HepG2 (cell line): ENCODE data around the gene IRS1. TPM values are rescaled to one million over a fixed set of nuclear protein-coding genes. Genes with fewer than 3 reads are reported as not detected.
A peak's percentile ranks its signal among the peaks of the same experiment; 100 is the strongest.

ENCODE experiments used
- BORCS8-MEF2B ChIP-seq: sonication (generic); formaldehyde crosslinking; IDR thresholded peaks from 2 replicates; pipeline ENCODE4 v1.8.0; 2022; ENCODE audit warnings: mild to moderate bottlenecking, missing genetic modification reagents
- CENPT ChIP-seq: sonication (generic); formaldehyde crosslinking; IDR thresholded peaks from 2 replicates; pipeline ENCODE4 v1.8.0; 2022; ENCODE audit warnings: low read depth, mild to moderate bottlenecking, moderate library complexity, missing genetic modification reagents
- ETV6 ChIP-seq: sonication (generic); formaldehyde crosslinking; conservative IDR thresholded peaks from 2 replicates; pipeline ENCODE4 v1.4.0; 2020; ENCODE audit warnings: missing genetic modification reagents
- KLF16 ChIP-seq, 2 experiments: sonication (generic) in 1 of 2; formaldehyde crosslinking in 1 of 2; IDR thresholded peaks; 2 replicates each; pipeline versions ENCODE4 v1.6.1 to v1.8.0; 2016 to 2023; ENCODE audit warnings: missing genetic modification reagents in 2 of 2, missing compliant biosample characterization in 1 of 2
- KMT2B ChIP-seq: IDR thresholded peaks from 2 replicates; pipeline ENCODE4 v1.6.1; 2016; ENCODE audit warnings: missing genetic modification reagents, missing compliant biosample characterization
- MEF2D ChIP-seq: sonication (generic); formaldehyde crosslinking; IDR thresholded peaks from 2 replicates; pipeline ENCODE4 v1.5.1; 2020; ENCODE audit warnings: mild to moderate bottlenecking, missing genetic modification reagents
- POLR2AphosphoS2 ChIP-seq: IDR thresholded peaks from 2 replicates; pipeline ENCODE4 v1.6.1; 2011; ENCODE audit warnings: low read depth, low read length, improper control_type of control experiment
- SALL2 ChIP-seq: sonication (generic); formaldehyde crosslinking; IDR thresholded peaks from 2 replicates; pipeline ENCODE4 v1.8.1; 2023; ENCODE audit warnings: mild to moderate bottlenecking, missing genetic modification reagents, inconsistent platforms
- ZBTB38 ChIP-seq: sonication (generic); formaldehyde crosslinking; IDR thresholded peaks from 2 replicates; pipeline ENCODE4 v1.5.1; 2020; ENCODE audit warnings: mild to moderate bottlenecking, missing genetic modification reagents
- ZNF20 ChIP-seq: sonication (generic); formaldehyde crosslinking; IDR thresholded peaks from 2 replicates; pipeline ENCODE4 v1.4.0; 2020; ENCODE audit warnings: mild to moderate bottlenecking, moderate library complexity, missing genetic modification reagents
- ZNF33B ChIP-seq: sonication (generic); formaldehyde crosslinking; IDR thresholded peaks from 2 replicates; pipeline ENCODE4 v1.5.1; 2020; ENCODE audit warnings: mild to moderate bottlenecking, missing genetic modification reagents
- ZNF546 ChIP-seq: sonication (generic); formaldehyde crosslinking; conservative IDR thresholded peaks from 2 replicates; pipeline ENCODE4 v1.8.1; 2023; ENCODE audit warnings: mild to moderate bottlenecking, missing genetic modification reagents
- ZNF547 ChIP-seq: sonication (generic); formaldehyde crosslinking; IDR thresholded peaks from 2 replicates; pipeline ENCODE4 v1.5.1; 2020; ENCODE audit warnings: mild to moderate bottlenecking, missing genetic modification reagents
- ZNF839 ChIP-seq: sonication (generic); formaldehyde crosslinking; IDR thresholded peaks from 2 replicates; pipeline ENCODE4 v1.4.0; 2020; ENCODE audit warnings: missing genetic modification reagents, mild to moderate bottlenecking, borderline replicate concordance
- ZNF891 ChIP-seq: sonication (generic); formaldehyde crosslinking; IDR thresholded peaks from 2 replicates; pipeline ENCODE4 v1.5.0; 2020; ENCODE audit warnings: mild to moderate bottlenecking, missing genetic modification reagents
- polyA plus RNA-seq, 8 experiments: library from polyadenylated mRNA; depleted of rRNA in 3 of 8; stranded (reverse) in 7 of 8; unstranded in 1 of 8; fragments of >200 nt; fragmentation: Illumina TruSeq in 4 of 8; extraction: Trizol in 4 of 8; gene quantifications; 2 replicates each; pipeline versions ENCODE4 v1.2.1 to v1.2.3, GENCODE V29; 2011 to 2016; ENCODE audit warnings: low read depth in 4 of 8, missing spikeins in 1 of 8, mixed read lengths in 1 of 8; ENCODE audit not compliant: insufficient read depth in 1 of 8
- total RNA-seq, 5 experiments: library from RNA; depleted of rRNA; stranded (reverse); fragments of >200 nt; fragmentation: Illumina TruSeq; extraction: Trizol; gene quantifications; 2 replicates each; pipeline ENCODE4 v1.2.3, GENCODE V29; 2016; ENCODE audit warnings: low read depth in 1 of 5
- TF ChIP-seq, protein P1 (sequence below): IDR thresholded peaks from 2 replicates; pipeline ENCODE4 v1.6.1; 2012; ENCODE audit warnings: low read depth, low read length, improper control_type of control experiment
- TF ChIP-seq, protein P2 (sequence below): sonication (generic); formaldehyde crosslinking; IDR thresholded peaks from 2 replicates; pipeline ENCODE4 v1.8.0; 2022; ENCODE audit warnings: missing genetic modification reagents, mild to moderate bottlenecking, borderline replicate concordance
- TF ChIP-seq, protein P3 (sequence below), 2 experiments: sonication (generic) in 1 of 2; formaldehyde crosslinking in 1 of 2; IDR thresholded peaks; 2 replicates each; pipeline versions ENCODE4 v1.6.1 to v1.9.0; 2014 to 2022; ENCODE audit warnings: antibody characterized with exemption in 1 of 2, borderline replicate concordance in 1 of 2, inconsistent platforms in 1 of 2, low read depth in 1 of 2, missing genetic modification reagents in 1 of 2
- TF ChIP-seq, protein P4 (sequence below): sonication (generic); formaldehyde crosslinking; IDR thresholded peaks from 2 replicates; pipeline ENCODE4 v1.5.0; 2020; ENCODE audit warnings: missing genetic modification reagents, mild to moderate bottlenecking, borderline replicate concordance

Gene IRS1
- total and polyA plus RNA-seq, 2 of the 13 experiments (the other 11 are each of a cell fraction or from before 2014, with no cell fraction given) = 8.7 to 9.0 TPM

DNA sequence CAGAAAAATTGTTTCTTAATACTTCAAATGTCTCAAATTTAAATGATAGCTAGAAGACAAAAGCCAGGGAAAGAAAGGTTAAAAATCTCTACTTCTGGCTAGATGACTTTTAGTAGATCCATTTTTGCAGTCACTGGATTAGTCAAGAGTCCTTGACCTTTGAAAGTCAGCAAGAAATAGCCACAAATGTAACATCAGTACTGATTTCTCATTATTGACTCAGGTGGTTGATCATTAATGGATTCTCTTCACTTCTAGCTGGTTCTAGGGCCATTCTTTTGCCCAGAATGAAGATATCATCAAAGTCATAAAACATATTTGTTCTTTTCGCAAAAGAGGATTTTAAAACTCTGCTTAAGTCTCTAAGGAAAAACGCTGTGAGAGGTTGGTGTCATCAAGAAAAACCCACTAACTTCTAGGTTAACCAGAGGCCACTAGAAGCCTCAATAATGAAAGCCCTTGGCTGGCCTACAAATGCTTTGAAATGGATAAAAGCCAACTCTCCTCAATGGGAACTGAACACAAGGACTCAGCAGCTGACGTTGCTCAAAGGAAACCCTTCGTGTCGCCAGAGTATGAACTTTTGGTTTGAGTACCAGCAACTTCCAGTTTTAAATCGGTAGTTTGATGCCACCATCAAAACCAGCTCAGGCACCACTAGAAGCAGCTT is 66.3 kb downstream of the IRS1 start (continued):
- TF ChIP-seq, protein P1, sequence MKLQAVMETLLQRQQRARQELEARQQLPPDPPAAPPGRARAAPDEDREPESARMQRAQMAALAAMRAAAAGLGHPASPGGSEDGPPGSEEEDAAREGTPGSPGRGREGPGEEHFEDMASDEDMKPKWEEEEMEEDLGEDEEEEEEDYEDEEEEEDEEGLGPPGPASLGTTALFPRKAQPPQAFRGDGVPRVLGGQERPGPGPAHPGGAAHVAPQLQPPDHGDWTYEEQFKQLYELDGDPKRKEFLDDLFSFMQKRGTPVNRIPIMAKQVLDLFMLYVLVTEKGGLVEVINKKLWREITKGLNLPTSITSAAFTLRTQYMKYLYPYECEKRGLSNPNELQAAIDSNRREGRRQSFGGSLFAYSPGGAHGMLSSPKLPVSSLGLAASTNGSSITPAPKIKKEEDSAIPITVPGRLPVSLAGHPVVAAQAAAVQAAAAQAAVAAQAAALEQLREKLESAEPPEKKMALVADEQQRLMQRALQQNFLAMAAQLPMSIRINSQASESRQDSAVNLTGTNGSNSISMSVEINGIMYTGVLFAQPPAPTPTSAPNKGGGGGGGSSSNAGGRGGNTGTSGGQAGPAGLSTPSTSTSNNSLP = peak; percentile 99
- no peak for TF ChIP-seq ZNF891
- TF ChIP-seq ZBTB38 (CRISPR knock-in tag) = no peak
- no peak for TF ChIP-seq ETV6
- TF ChIP-seq, protein P2, sequence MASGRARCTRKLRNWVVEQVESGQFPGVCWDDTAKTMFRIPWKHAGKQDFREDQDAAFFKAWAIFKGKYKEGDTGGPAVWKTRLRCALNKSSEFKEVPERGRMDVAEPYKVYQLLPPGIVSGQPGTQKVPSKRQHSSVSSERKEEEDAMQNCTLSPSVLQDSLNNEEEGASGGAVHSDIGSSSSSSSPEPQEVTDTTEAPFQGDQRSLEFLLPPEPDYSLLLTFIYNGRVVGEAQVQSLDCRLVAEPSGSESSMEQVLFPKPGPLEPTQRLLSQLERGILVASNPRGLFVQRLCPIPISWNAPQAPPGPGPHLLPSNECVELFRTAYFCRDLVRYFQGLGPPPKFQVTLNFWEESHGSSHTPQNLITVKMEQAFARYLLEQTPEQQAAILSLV = no peak
- TF ChIP-seq, protein P3, sequence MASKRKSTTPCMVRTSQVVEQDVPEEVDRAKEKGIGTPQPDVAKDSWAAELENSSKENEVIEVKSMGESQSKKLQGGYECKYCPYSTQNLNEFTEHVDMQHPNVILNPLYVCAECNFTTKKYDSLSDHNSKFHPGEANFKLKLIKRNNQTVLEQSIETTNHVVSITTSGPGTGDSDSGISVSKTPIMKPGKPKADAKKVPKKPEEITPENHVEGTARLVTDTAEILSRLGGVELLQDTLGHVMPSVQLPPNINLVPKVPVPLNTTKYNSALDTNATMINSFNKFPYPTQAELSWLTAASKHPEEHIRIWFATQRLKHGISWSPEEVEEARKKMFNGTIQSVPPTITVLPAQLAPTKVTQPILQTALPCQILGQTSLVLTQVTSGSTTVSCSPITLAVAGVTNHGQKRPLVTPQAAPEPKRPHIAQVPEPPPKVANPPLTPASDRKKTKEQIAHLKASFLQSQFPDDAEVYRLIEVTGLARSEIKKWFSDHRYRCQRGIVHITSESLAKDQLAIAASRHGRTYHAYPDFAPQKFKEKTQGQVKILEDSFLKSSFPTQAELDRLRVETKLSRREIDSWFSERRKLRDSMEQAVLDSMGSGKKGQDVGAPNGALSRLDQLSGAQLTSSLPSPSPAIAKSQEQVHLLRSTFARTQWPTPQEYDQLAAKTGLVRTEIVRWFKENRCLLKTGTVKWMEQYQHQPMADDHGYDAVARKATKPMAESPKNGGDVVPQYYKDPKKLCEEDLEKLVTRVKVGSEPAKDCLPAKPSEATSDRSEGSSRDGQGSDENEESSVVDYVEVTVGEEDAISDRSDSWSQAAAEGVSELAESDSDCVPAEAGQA (IDR thresholded peaks at IDR 0.05; ENCODE audit: low read depth) = no peak
- TF ChIP-seq, protein P3 (CRISPR knock-in tag; IDR thresholded peaks at IDR 0.05; ENCODE audit: borderline replicate concordance) = peak; percentile 28; the same call in 1 of the 2 replicates
- TF ChIP-seq MEF2D (CRISPR knock-in tag) = peak; percentile 98
- no peak for TF ChIP-seq ZNF546 (CRISPR knock-in tag)
- TF ChIP-seq POLR2AphosphoS2 = no peak
- no peak for TF ChIP-seq ZNF20
- TF ChIP-seq ZNF33B (CRISPR knock-in tag) = no peak
- TF ChIP-seq BORCS8-MEF2B (CRISPR knock-in tag) = no peak
- TF ChIP-seq, protein P4, sequence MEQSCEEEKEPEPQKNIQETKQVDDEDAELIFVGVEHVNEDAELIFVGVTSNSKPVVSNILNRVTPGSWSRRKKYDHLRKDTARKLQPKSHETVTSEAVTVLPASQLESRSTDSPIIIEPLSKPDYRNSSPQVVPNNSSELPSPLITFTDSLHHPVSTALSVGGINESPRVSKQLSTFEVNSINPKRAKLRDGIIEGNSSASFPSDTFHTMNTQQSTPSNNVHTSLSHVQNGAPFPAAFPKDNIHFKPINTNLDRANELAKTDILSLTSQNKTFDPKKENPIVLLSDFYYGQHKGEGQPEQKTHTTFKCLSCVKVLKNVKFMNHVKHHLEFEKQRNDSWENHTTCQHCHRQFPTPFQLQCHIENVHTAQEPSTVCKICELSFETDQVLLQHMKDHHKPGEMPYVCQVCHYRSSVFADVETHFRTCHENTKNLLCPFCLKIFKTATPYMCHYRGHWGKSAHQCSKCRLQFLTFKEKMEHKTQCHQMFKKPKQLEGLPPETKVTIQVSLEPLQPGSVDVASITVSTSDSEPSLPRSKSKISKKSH (CRISPR knock-in tag) = no peak
- no peak for TF ChIP-seq SALL2 (CRISPR knock-in tag)
- TF ChIP-seq CENPT (CRISPR knock-in tag) = no peak
- TF ChIP-seq KLF16 (CRISPR knock-in tag; IDR thresholded peaks at IDR 0.05) = peak in 1 of 2 experiments; percentile 90; a peak in 2 of 4 replicates
- TF ChIP-seq KMT2B (CRISPR knock-in tag) = peak; percentile 77
- TF ChIP-seq ZNF547 (CRISPR knock-in tag) = no peak
- no peak for TF ChIP-seq ZNF839 (CRISPR knock-in tag)
